H1 (cell line): Measurements from ENCODE around the gene CDIPT. TPM values are rescaled to one million over a fixed set of nuclear protein-coding genes. Genes with fewer than 3 reads are reported as not detected.

ENCODE experiments used
- BACH1 ChIP-seq: IDR thresholded peaks from 2 replicates; pipeline ENCODE4 v1.6.1; 2012; ENCODE audit warnings: low read length, improper control_type of control experiment
- BCL11A ChIP-seq, 2 experiments: IDR thresholded peaks; one replicate each; pipeline ENCODE4 v1.6.1; 2011; ENCODE audit warnings: low read depth in 2 of 2, low read length in 2 of 2, mild to moderate bottlenecking in 2 of 2
- CBX5 ChIP-seq: fragments of 300-800, 300-1000 bp; sonication (generic); IDR thresholded peaks from 2 replicates; pipeline ENCODE4 v1.7.1; 2016; ENCODE audit warnings: antibody characterized with exemption, low read length, low read depth
- EGR1 ChIP-seq: IDR thresholded peaks from 2 replicates; pipeline ENCODE4 v1.6.1; 2011; ENCODE audit warnings: low read depth, low read length, borderline replicate concordance
- HDAC2 ChIP-seq, 2 experiments: fragments of 300-600 bp in 1 of 2; sonication (generic) in 1 of 2; IDR thresholded peaks; 2 replicates each; pipeline ENCODE4 v1.6.1; 2011 to 2012; ENCODE audit warnings: low read depth in 2 of 2, low read length in 2 of 2, mild to moderate bottlenecking in 2 of 2, moderate library complexity in 2 of 2, borderline replicate concordance in 1 of 2, inconsistent platforms in 1 of 2
- JUN ChIP-seq: IDR thresholded peaks from 2 replicates; pipeline ENCODE4 v1.6.1; 2011; ENCODE audit warnings: low read depth, mild to moderate bottlenecking, improper control_type of control experiment, low read length
- KDM4A ChIP-seq: IDR thresholded peaks from one replicate; pipeline ENCODE4 v1.7.1; 2012; ENCODE audit warnings: low read depth, mild to moderate bottlenecking, moderate library complexity, low read length, inconsistent platforms; ENCODE audit not compliant: severe bottlenecking
- MAFK ChIP-seq: IDR thresholded peaks from 2 replicates; pipeline ENCODE4 v1.6.1; 2012; ENCODE audit warnings: low read depth, mild to moderate bottlenecking, improper control_type of control experiment, low read length
- RNF2 ChIP-seq: fragments of 200-900, 300-1000 bp; sonication (generic); IDR thresholded peaks from 2 replicates; pipeline ENCODE4 v1.7.1; 2016; ENCODE audit warnings: borderline replicate concordance, low read depth, mild to moderate bottlenecking, antibody characterized with exemption, low read length; ENCODE audit not compliant: poor library complexity, severe bottlenecking; ENCODE audit errors: missing control alignments
- SIN3A ChIP-seq, 2 experiments: IDR thresholded peaks in 1 of 2; conservative IDR thresholded peaks in 1 of 2; 2 replicates each; pipeline ENCODE4 v1.6.1; 2011 to 2012; ENCODE audit warnings: low read length in 2 of 2, improper control_type of control experiment in 1 of 2, low read depth in 1 of 2, mild to moderate bottlenecking in 1 of 2
- SP2 ChIP-seq: IDR thresholded peaks from 2 replicates; pipeline ENCODE4 v1.6.1; 2012; ENCODE audit warnings: mild to moderate bottlenecking, low read length, inconsistent platforms
- TAF7 ChIP-seq: optimal IDR thresholded peaks from 2 replicates; pipeline ENCODE3; 2011; ENCODE audit warnings: low read depth, mild to moderate bottlenecking, inconsistent platforms, low read length, moderate library complexity, borderline replicate concordance
- TBP ChIP-seq: IDR thresholded peaks from 2 replicates; pipeline ENCODE4 v1.6.1; 2011; ENCODE audit warnings: low read depth, low read length, improper control_type of control experiment
- YY1 ChIP-seq: IDR thresholded peaks from 2 replicates; pipeline ENCODE4 v1.6.1; 2011; ENCODE audit warnings: low read depth, mild to moderate bottlenecking, low read length
- ZNF274 ChIP-seq: IDR thresholded peaks from 2 replicates; pipeline ENCODE4 v1.7.0; 2012; ENCODE audit warnings: low read length, borderline replicate concordance; ENCODE audit errors: extremely low read depth
- polyA plus RNA-seq, 7 experiments: library from polyadenylated mRNA; depleted of rRNA in 3 of 7; stranded (reverse) in 5 of 7; unstranded in 2 of 7; fragments of >200 nt in 5 of 7; fragments of 200-250 nt in 2 of 7; gene quantifications; 1 replicate in 5 of 7; 2 replicates in 1 of 7; 4 replicates in 1 of 7; pipeline versions ENCODE4 v1.2.1 to v1.2.3, GENCODE V29; 2011 to 2013; ENCODE audit warnings: missing spikeins in 2 of 7, mixed read lengths in 2 of 7
- total RNA-seq: library from RNA; stranded (reverse); fragmentation: NEBNext Ultra II Directional; extraction: Animal tissue kit (Norgen Biotek cat#: 25700); gene quantifications from 2 replicates; pipeline ENCODE4 v1.2.1, GENCODE V29; 2021
- TF ChIP-seq, protein P1 (sequence below), 3 experiments: IDR thresholded peaks; 1 replicate in 2 of 3; 2 replicates in 1 of 3; pipeline versions ENCODE4 v1.5.1 to v1.6.1; 2011; ENCODE audit warnings: low read length in 3 of 3, mild to moderate bottlenecking in 3 of 3, inconsistent platforms in 2 of 3, low read depth in 1 of 3, moderate library complexity in 1 of 3; ENCODE audit not compliant: insufficient read depth in 1 of 3; ENCODE audit errors: control extremely low read depth in 1 of 3
- TF ChIP-seq, protein P2 (sequence below): IDR thresholded peaks from 2 replicates; pipeline ENCODE4 v1.6.1; 2012; ENCODE audit warnings: low read length, inconsistent platforms

The CDIPT gene
- total and polyA plus RNA-seq, 2 of the 8 experiments (the other 6 are each of a cell fraction or from before 2014, with no cell fraction given): 69.2 to 140 TPM

DNA sequence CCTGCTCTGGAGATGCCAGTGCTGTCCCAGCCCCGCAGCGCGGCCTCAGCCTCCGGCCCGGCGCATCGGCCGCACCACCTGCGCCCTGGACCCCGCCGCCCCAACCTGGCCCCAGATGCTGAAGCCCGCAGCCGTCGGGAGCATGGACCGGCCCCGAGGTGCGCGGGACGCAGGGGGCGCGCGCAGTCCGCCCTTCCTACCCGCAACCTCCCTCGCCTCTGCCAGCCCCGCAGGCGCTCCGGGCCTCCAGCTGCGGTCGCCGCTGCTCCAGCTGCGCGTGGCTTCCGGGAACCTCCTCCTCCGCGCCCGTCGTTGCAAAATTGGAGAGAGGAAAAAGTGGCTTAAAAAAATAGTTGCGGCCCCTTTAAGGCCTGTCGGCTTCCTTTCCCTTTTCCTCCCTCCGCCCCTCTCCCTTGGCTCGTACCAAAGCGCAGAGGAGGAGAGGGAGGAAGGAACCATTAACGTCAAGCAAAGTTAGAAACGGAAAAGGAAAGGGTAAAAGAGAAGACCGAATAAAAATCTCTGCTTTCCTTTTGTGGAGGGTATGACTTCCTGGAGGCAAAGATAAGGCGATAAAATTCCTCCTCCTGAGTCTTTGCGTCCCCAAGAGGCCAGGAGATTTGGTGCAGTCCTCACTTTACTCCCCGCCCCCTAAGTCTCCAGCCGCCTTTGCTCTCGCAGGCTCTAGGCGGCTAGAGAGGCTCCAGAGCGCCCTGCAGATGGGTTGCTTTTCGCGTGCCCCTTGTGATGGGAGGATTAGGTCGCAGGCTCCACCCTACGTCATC lies at the start of gene CDIPT (continued):
- TF ChIP-seq TAF7 (peak; percentile 73), SP2 (peak; percentile 96), HDAC2 (IDR thresholded peaks at IDR 0.05; ENCODE audit: borderline replicate concordance in 1 of 2, low read depth in 2 of 2, low read length in 2 of 2) (no peak), RNF2 (no peak), JUN (no peak), TBP (peak; percentile 76), ZNF274 (no peak), CBX5 (no peak), MAFK (no peak), YY1 (0 out of 2 replicates have a peak, but pooled peaks have one; percentile 21), KDM4A (peak; percentile 46), BCL11A (IDR thresholded peaks at IDR 0.05; ENCODE audit: low read depth in 2 of 2, low read length in 2 of 2) (no peak), SIN3A (conservative IDR thresholded peaks at IDR 0.05 in 1 of 2, IDR thresholded peaks at IDR 0.05 in 1 of 2; ENCODE audit: low read depth in 1 of 2, low read length in 2 of 2) (peak; percentile 45 to 65; a peak in 1 of 4 replicates), BACH1 (no peak), EGR1 (peak; percentile 89)
- TF ChIP-seq, protein P1, sequence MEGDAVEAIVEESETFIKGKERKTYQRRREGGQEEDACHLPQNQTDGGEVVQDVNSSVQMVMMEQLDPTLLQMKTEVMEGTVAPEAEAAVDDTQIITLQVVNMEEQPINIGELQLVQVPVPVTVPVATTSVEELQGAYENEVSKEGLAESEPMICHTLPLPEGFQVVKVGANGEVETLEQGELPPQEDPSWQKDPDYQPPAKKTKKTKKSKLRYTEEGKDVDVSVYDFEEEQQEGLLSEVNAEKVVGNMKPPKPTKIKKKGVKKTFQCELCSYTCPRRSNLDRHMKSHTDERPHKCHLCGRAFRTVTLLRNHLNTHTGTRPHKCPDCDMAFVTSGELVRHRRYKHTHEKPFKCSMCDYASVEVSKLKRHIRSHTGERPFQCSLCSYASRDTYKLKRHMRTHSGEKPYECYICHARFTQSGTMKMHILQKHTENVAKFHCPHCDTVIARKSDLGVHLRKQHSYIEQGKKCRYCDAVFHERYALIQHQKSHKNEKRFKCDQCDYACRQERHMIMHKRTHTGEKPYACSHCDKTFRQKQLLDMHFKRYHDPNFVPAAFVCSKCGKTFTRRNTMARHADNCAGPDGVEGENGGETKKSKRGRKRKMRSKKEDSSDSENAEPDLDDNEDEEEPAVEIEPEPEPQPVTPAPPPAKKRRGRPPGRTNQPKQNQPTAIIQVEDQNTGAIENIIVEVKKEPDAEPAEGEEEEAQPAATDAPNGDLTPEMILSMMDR (IDR thresholded peaks at IDR 0.05; ENCODE audit: control extremely low read depth in 1 of 3, insufficient read depth in 1 of 3, low read depth in 1 of 3, low read length in 3 of 3): peak; percentile 73 to 94 (median 78)
- TF ChIP-seq, protein P2, sequence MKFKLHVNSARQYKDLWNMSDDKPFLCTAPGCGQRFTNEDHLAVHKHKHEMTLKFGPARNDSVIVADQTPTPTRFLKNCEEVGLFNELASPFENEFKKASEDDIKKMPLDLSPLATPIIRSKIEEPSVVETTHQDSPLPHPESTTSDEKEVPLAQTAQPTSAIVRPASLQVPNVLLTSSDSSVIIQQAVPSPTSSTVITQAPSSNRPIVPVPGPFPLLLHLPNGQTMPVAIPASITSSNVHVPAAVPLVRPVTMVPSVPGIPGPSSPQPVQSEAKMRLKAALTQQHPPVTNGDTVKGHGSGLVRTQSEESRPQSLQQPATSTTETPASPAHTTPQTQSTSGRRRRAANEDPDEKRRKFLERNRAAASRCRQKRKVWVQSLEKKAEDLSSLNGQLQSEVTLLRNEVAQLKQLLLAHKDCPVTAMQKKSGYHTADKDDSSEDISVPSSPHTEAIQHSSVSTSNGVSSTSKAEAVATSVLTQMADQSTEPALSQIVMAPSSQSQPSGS: peak; percentile 96
